ENCODE measurements around the gene PIGT.
"Not testable (repeated sequence)": the region's sequence is repeated elsewhere in the genome, so short reads cannot be mapped to it uniquely, and the experiment has no call there.

PIGT gene

GRCh38 chr20:45470262-45470931 is 54.5 kb downstream of the PIGT start:
- no peak for DNase-seq (ENCODE audit: insufficient read length)
- TF ChIP-seq POLR2A (IDR thresholded peaks at IDR 0.05; ENCODE audit: low read depth, low read length) (no peak), POLR2AphosphoS5 (IDR thresholded peaks at IDR 0.05; ENCODE audit: low read depth, low read length) (no peak), TAF1 (IDR thresholded peaks at IDR 0.05; ENCODE audit: borderline replicate concordance, low read depth, low read length) (no peak)
- no peak for FAIRE-seq

GRCh38 chr20:45470937-45471336 is 55.0 kb downstream of the PIGT start:
- DNase-seq (ENCODE audit: insufficient read length): no peak
- FAIRE-seq: peak; percentile 60

GRCh38 chr20:45472286-45472685 is 56.3 kb downstream of the PIGT start:
- not testable (repeated sequence) for FAIRE-seq; DNase-seq (ENCODE audit: insufficient read length)

More at GRCh38 chr20:45470937-45471336, 55.0 kb downstream of the PIGT start:
- no peak for TF ChIP-seq TAF1 (IDR thresholded peaks at IDR 0.05; ENCODE audit: borderline replicate concordance, low read depth, low read length)
- TF ChIP-seq POLR2AphosphoS5 (IDR thresholded peaks at IDR 0.05; ENCODE audit: low read depth, low read length): no peak
- TF ChIP-seq POLR2A (IDR thresholded peaks at IDR 0.05; ENCODE audit: low read depth, low read length): no peak
